Fibroblast of lung (primary cell): Measurements from ENCODE around the gene CRACDL. TPM values are rescaled to one million over a fixed set of nuclear protein-coding genes. Genes with fewer than 3 reads are reported as not detected.

Source experiments
- DNase-seq, 2 donors: peaks; one replicate each; pipeline versions ENCODE4 v3.0.0 to v3.0.0-alpha.2; 2010; ENCODE audit warnings: low read depth in 2 of 2
- H2AFZ ChIP-seq: 2 replicates; pipeline ENCODE4 v1.5.1; 2012; ENCODE audit warnings: low read length, control low read depth, inconsistent platforms
- H3K27ac ChIP-seq: 2 replicates; pipeline ENCODE4 v1.5.1; 2011; ENCODE audit warnings: low read length, control low read depth; ENCODE audit not compliant: insufficient read depth
- H3K27me3 ChIP-seq: 2 replicates; pipeline ENCODE4 v1.5.1; 2011; ENCODE audit warnings: mild to moderate bottlenecking, low read length; ENCODE audit not compliant: control insufficient read depth, insufficient read depth
- H3K36me3 ChIP-seq: 2 replicates; pipeline ENCODE4 v1.5.1; 2011; ENCODE audit warnings: low read length; ENCODE audit not compliant: control insufficient read depth, insufficient read depth
- H3K4me1 ChIP-seq: 2 replicates; pipeline ENCODE4 v1.5.1; 2011; ENCODE audit warnings: low read length; ENCODE audit not compliant: control insufficient read depth, insufficient read depth; ENCODE audit errors: extremely low read depth
- H3K4me2 ChIP-seq: 2 replicates; pipeline ENCODE4 v1.5.1; 2011; ENCODE audit warnings: low read length, control low read depth; ENCODE audit not compliant: insufficient read depth; ENCODE audit errors: extremely low read depth
- H3K4me3 ChIP-seq, 4 experiments: fragments of 200-600 bp in 1 of 4; sonication (generic) in 1 of 4; replicated peaks in 1 of 4; 2 replicates each; pipeline ENCODE4 v1.5.1; 2011 to 2016; ENCODE audit warnings: low read length in 4 of 4, low read depth in 3 of 4, mild to moderate bottlenecking in 3 of 4, control low read depth in 2 of 4, inconsistent platforms in 1 of 4, mixed read lengths in 1 of 4; ENCODE audit not compliant: insufficient read depth in 1 of 4; ENCODE audit errors: control extremely low read depth in 1 of 4
- H3K79me2 ChIP-seq: 2 replicates; pipeline ENCODE4 v1.5.1; 2012; ENCODE audit warnings: mild to moderate bottlenecking, low read length, inconsistent platforms; ENCODE audit not compliant: control insufficient read depth, insufficient read depth
- H3K9ac ChIP-seq: 2 replicates; pipeline ENCODE4 v1.5.1; 2011; ENCODE audit warnings: mild to moderate bottlenecking, low read length, control low read depth; ENCODE audit not compliant: insufficient read depth
- H3K9me3 ChIP-seq: 2 replicates; pipeline ENCODE4 v1.5.1; 2012; ENCODE audit warnings: low read depth, low read length; ENCODE audit not compliant: control insufficient read depth, insufficient read depth
- H4K20me1 ChIP-seq: 2 replicates; pipeline ENCODE4 v1.5.1; 2011; ENCODE audit warnings: low read length; ENCODE audit not compliant: control insufficient read depth, insufficient read depth; ENCODE audit errors: extremely low read depth
- EZH2 ChIP-seq: IDR thresholded peaks from 2 replicates; pipeline ENCODE4 v1.5.1; 2012; ENCODE audit warnings: low read length, control low read depth, mild to moderate bottlenecking; ENCODE audit errors: missing control alignments
- polyA plus RNA-seq, 2 donors: library from polyadenylated mRNA; depleted of rRNA in 1 of 2; stranded (reverse) in 1 of 2; unstranded in 1 of 2; fragments of >200 nt; gene quantifications; 2 replicates each; pipeline ENCODE4 v1.2.1, GENCODE V29; 2011 to 2012; ENCODE audit warnings: missing spikeins in 1 of 2
- total RNA-seq: library from RNA; depleted of rRNA; stranded (reverse); fragments of >200 nt; gene quantifications from 2 replicates; pipeline ENCODE4 v1.2.1, GENCODE V29; 2014
- TF ChIP-seq, protein P1 (sequence below), 2 donors: IDR thresholded peaks in 1 of 2; conservative IDR thresholded peaks in 1 of 2; 1 replicate in 1 of 2; 2 replicates in 1 of 2; pipeline ENCODE4 v1.5.1; 2011 to 2012; ENCODE audit warnings: low read length in 2 of 2, control low read depth in 1 of 2, inconsistent platforms in 1 of 2, low read depth in 1 of 2, mild to moderate bottlenecking in 1 of 2

CRACDL gene
- total and polyA plus RNA-seq, 2 donors (not counting 1 experiment from before 2014, with no cell fraction given), result not detected

DNA sequence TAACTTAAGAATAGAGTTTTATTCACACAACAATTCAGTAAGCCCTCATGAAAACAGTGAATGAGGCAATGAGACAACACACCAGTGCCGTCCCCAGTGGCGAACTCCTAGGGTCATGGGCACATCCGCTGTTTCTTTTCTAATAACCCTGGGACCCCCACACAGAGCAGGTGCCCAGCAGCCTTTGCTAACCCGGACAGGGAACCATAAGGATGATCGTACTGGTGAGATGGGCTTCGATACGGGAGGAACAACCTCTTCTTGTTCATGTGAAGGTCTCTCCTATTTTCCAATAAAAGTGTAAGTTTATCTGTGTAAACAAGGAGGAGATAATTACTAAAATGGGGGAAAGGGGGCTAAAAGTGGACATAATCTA, 107.7 kb downstream of the CRACDL start:
- TF ChIP-seq, protein P1, sequence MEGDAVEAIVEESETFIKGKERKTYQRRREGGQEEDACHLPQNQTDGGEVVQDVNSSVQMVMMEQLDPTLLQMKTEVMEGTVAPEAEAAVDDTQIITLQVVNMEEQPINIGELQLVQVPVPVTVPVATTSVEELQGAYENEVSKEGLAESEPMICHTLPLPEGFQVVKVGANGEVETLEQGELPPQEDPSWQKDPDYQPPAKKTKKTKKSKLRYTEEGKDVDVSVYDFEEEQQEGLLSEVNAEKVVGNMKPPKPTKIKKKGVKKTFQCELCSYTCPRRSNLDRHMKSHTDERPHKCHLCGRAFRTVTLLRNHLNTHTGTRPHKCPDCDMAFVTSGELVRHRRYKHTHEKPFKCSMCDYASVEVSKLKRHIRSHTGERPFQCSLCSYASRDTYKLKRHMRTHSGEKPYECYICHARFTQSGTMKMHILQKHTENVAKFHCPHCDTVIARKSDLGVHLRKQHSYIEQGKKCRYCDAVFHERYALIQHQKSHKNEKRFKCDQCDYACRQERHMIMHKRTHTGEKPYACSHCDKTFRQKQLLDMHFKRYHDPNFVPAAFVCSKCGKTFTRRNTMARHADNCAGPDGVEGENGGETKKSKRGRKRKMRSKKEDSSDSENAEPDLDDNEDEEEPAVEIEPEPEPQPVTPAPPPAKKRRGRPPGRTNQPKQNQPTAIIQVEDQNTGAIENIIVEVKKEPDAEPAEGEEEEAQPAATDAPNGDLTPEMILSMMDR (conservative IDR thresholded peaks at IDR 0.05 in 1 of 2, IDR thresholded peaks at IDR 0.05 in 1 of 2; ENCODE audit: low read depth in 1 of 2, low read length in 2 of 2), result no peak
- no peak for TF ChIP-seq EZH2
- Histone ChIP-seq H3K27ac (no peak overlapping the region), H3K79me2 (no peaks in the 10 kb centered on the region), H3K4me2 (no peak overlapping the region), H3K9me3 (no peaks in the 10 kb centered on the region), H3K27me3 (peaks cover 6% of the 10 kb centered on the region), H3K4me3 (no peak overlapping the region), H4K20me1 (no peaks in the 10 kb centered on the region), H3K9ac (no peak overlapping the region), H3K36me3 (no peaks in the 10 kb centered on the region), H2AFZ (no peak overlapping the region), H3K4me1 (no peaks in the 10 kb centered on the region)
- DNase-seq, result no peak

DNA sequence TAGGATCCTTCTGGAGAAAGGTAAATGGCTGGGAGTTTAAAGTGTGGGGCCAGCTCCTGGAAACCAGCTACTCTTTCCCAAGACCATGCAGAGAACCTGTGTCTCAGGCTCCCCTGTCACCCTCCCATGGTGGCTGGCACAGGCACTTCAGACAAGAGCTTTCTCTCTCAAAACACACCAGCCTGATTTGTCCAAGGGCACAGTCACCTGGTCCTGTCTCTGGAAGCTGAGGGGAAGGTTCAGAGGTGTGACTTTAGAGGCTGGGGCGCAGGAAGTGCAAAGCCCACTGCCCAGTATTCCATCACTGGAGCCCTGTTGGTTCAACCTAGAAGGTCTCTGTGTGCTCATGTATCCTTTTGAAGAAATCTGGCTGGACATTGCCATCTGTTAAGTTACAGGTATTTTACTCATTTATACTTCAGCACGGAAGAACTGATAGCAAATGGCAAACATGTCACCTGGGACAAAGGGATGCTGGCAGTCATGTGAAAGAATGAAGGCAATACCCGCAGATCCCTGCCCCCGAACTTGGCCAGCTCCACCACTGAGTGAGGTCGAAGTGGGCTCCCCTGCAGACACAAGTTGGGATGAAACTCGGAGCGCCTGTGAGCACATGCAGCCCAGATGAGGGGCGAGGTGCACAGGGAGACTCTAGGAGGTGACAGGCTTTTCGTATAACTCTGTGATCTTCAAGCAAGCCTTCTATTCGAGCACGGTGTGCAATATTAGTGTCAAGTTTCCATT, 108.2 kb downstream of the CRACDL start:
- no peak overlapping the region for H2AFZ ChIP-seq

DNA sequence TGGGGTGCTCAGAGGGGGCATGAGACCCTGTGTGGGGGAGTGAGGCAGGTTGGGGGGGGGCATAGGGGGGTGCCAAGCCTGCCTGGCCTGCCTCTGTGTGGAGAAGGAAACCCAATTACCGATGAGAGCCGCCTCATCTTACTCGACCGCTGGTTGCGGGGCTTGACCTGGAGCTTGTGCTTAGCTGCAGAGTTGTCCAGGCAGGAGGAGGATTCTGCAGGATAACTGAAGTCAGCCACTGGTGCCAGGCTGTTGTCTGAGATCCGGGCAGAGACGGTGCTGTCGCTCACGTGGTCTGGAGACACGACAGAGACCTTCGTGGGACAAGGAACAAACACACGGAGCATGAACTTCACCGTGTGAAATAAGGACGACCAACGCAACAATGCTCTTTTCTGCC, 109.2 kb downstream of the CRACDL start:
- Histone ChIP-seq H3K36me3 (no peaks in the 10 kb centered on the region), H4K20me1 (no peaks in the 10 kb centered on the region), H3K4me3 (no peak overlapping the region), H2AFZ (no peak overlapping the region), H3K4me2 (no peak overlapping the region), H3K4me1 (no peaks in the 10 kb centered on the region), H3K79me2 (no peaks in the 10 kb centered on the region), H3K27me3 (peaks cover 15% of the 10 kb centered on the region), H3K9ac (no peak overlapping the region), H3K9me3 (no peaks in the 10 kb centered on the region), H3K27ac (no peak overlapping the region)
- DNase-seq, result no peak
- TF ChIP-seq, protein P1 (conservative IDR thresholded peaks at IDR 0.05 in 1 of 2, IDR thresholded peaks at IDR 0.05 in 1 of 2; ENCODE audit: low read depth in 1 of 2, low read length in 2 of 2), result no peak
- no peak for TF ChIP-seq EZH2

More for the DNA sequence above, 108.2 kb downstream of the CRACDL start:
- Histone ChIP-seq H3K4me1 (no peaks in the 10 kb centered on the region), H3K9me3 (no peaks in the 10 kb centered on the region), H3K9ac (no peak overlapping the region), H3K36me3 (no peaks in the 10 kb centered on the region), H3K4me3 (no peak overlapping the region), H3K27ac (no peak overlapping the region), H3K27me3 (peaks cover 10% of the 10 kb centered on the region), H4K20me1 (no peaks in the 10 kb centered on the region), H3K79me2 (no peaks in the 10 kb centered on the region), H3K4me2 (no peak overlapping the region)
- DNase-seq, result no peak
- TF ChIP-seq EZH2, result no peak
- TF ChIP-seq, protein P1 (conservative IDR thresholded peaks at IDR 0.05 in 1 of 2, IDR thresholded peaks at IDR 0.05 in 1 of 2; ENCODE audit: low read depth in 1 of 2, low read length in 2 of 2), result no peak
